Endothelial cell of umbilical vein (primary cell): Measurements from ENCODE around the gene TEKT1. TPM values are rescaled to one million over a fixed set of nuclear protein-coding genes. Genes with fewer than 3 reads are reported as not detected.

Experiments
- BruUV-seq: library from RNA; stranded (reverse); fragments of 400-500 nt; replicated peaks from 2 replicates; lab custom pipeline; 2021; lab: Mats Ljungman, UMichigan
- CTCF ChIA-PET: fragments of 300-600, 350-600 bp; sonication (Branson Sonifier 250); formaldehyde crosslinking; loops from one replicate; lab custom pipeline; 2021; ENCODE audit warnings: antibody characterized with exemption, inconsistent platforms; lab: Charles Lee
- POLR2A ChIA-PET: fragments of 300-600, 350-600 bp; sonication (Branson Sonifier 250); formaldehyde crosslinking; loops from one replicate; lab custom pipeline; 2021; ENCODE audit warnings: antibody characterized with exemption, inconsistent platforms; lab: Charles Lee
- DNase-seq: peaks from one replicate; pipeline ENCODE4 v3.0.0-alpha.2; 2011; ENCODE audit warnings: low read depth, low spot score
- FAIRE-seq: peaks from 2 replicates; lab custom pipeline; 2011; peaks lifted over from hg19 to GRCh38; lab: Jason Lieb, UNC
- H2AFZ ChIP-seq: 2 replicates; pipeline ENCODE4 v1.6.0; 2012; ENCODE audit warnings: low read depth, low read length, control low read depth, inconsistent platforms
- H3K27ac ChIP-seq: 2 replicates; pipeline ENCODE4 v1.5.1; 2011; ENCODE audit warnings: low read depth, mild to moderate bottlenecking, control low read depth, low read length, moderate library complexity; ENCODE audit not compliant: insufficient read depth
- H3K27me3 ChIP-seq, 2 experiments: 2 replicates each; pipeline versions ENCODE4 v1.6.0 to v1.6.1; 2011; ENCODE audit warnings: low read length in 2 of 2, mixed read lengths in 1 of 2; ENCODE audit not compliant: control insufficient read depth in 2 of 2, insufficient read depth in 2 of 2
- H3K36me3 ChIP-seq, 2 experiments: 2 replicates in 1 of 2; 3 replicates in 1 of 2; pipeline ENCODE4 v1.5.1; 2011; ENCODE audit warnings: low read length in 2 of 2, mild to moderate bottlenecking in 1 of 2, moderate library complexity in 1 of 2; ENCODE audit not compliant: control insufficient read depth in 2 of 2, insufficient read depth in 2 of 2; ENCODE audit errors: extremely low read depth in 1 of 2
- H3K4me1 ChIP-seq: 3 replicates; pipeline ENCODE4 v1.5.1; 2011; ENCODE audit warnings: mild to moderate bottlenecking, low read length; ENCODE audit not compliant: control insufficient read depth, insufficient read depth; ENCODE audit errors: extremely low read depth
- H3K4me2 ChIP-seq: 2 replicates; pipeline ENCODE4 v1.6.1; 2011; ENCODE audit warnings: low read length, control low read depth, mixed read lengths; ENCODE audit not compliant: insufficient read depth
- H3K4me3 ChIP-seq, 3 experiments: fragments of 200-600 bp in 1 of 3; sonication (generic), shearing (Covaris generic) in 1 of 3; replicated peaks in 1 of 3; 2 replicates each; pipeline ENCODE4 v1.5.1; 2011 to 2016; ENCODE audit warnings: control low read depth in 3 of 3, low read length in 3 of 3, mild to moderate bottlenecking in 2 of 3, inconsistent platforms in 1 of 3, low read depth in 1 of 3, moderate library complexity in 1 of 3; ENCODE audit not compliant: insufficient read depth in 1 of 3
- H3K79me2 ChIP-seq: 2 replicates; pipeline ENCODE4 v1.6.0; 2012; ENCODE audit warnings: low read length, inconsistent platforms; ENCODE audit not compliant: control insufficient read depth, insufficient read depth
- H3K9ac ChIP-seq: replicated peaks from 2 replicates; pipeline ENCODE3; 2011; ENCODE audit warnings: low read length, control low read depth; ENCODE audit not compliant: insufficient read depth; ENCODE audit errors: extremely low read depth
- H3K9me1 ChIP-seq: replicated peaks from 3 replicates; pipeline ENCODE4 v1.6.0; 2011; ENCODE audit warnings: mild to moderate bottlenecking, low read length; ENCODE audit not compliant: control insufficient read depth, insufficient read depth; ENCODE audit errors: extremely low read depth
- H3K9me3 ChIP-seq: replicated peaks from 2 replicates; pipeline ENCODE4 v1.5.1; 2012; ENCODE audit warnings: low read length, inconsistent platforms; ENCODE audit not compliant: control insufficient read depth, insufficient read depth
- H4K20me1 ChIP-seq: replicated peaks from 2 replicates; pipeline ENCODE3; 2011; ENCODE audit warnings: mild to moderate bottlenecking, low read length; ENCODE audit not compliant: control insufficient read depth, insufficient read depth; ENCODE audit errors: extremely low read depth
- FOS ChIP-seq: IDR thresholded peaks from 2 replicates; pipeline ENCODE4 v1.6.1; 2011; ENCODE audit warnings: mild to moderate bottlenecking, low read length, moderate library complexity, borderline replicate concordance; ENCODE audit not compliant: insufficient read depth
- GATA2 ChIP-seq: IDR thresholded peaks from 2 replicates; pipeline ENCODE4 v1.7.0; 2011; ENCODE audit warnings: low read depth, mild to moderate bottlenecking, moderate library complexity, mixed read lengths, low read length; ENCODE audit not compliant: insufficient read length, insufficient read depth
- JUN ChIP-seq: IDR thresholded peaks from 2 replicates; pipeline ENCODE4 v1.6.1; 2011; ENCODE audit warnings: borderline replicate concordance, low read depth; ENCODE audit not compliant: insufficient read length, insufficient read depth
- MYC ChIP-seq: IDR thresholded peaks from one replicate; pipeline ENCODE4 v1.6.1; 2011; ENCODE audit warnings: mild to moderate bottlenecking, low read depth, low read length
- POLR2A ChIP-seq: IDR thresholded peaks from 2 replicates; pipeline ENCODE4 v1.6.1; 2012; ENCODE audit warnings: low read depth, mild to moderate bottlenecking, control low read depth, low read length
- POLR2AphosphoS5 ChIP-seq: IDR thresholded peaks from 2 replicates; pipeline ENCODE4 v1.6.1; 2012; ENCODE audit warnings: low read depth, mild to moderate bottlenecking, control low read depth, low read length, moderate library complexity; ENCODE audit not compliant: insufficient read depth
- dilution Hi-C: fragments of 300-500 bp; cut with MboI; formaldehyde crosslinking; loops from one replicate; pipeline ENCODE4 v1.15.0; 2019; ENCODE audit warnings: low sequenced_read_pairs; ENCODE audit not compliant: extremely low pct_ligation_motif_present
- intact Hi-C: fragments of 100-400 bp; cut with micrococcal nuclease; formaldehyde crosslinking; loops from one replicate; pipeline ENCODE4 v1.10.0; 2022
- polyA plus RNA-seq, 4 experiments: library from polyadenylated mRNA; depleted of rRNA in 3 of 4; stranded (reverse) in 3 of 4; unstranded in 1 of 4; fragments of >200 nt; gene quantifications; 2 replicates each; pipeline versions ENCODE4 v1.2.1 to v1.2.3, GENCODE V29; 2011 to 2012; ENCODE audit warnings: missing spikeins in 1 of 4
- total RNA-seq: library from RNA; stranded (reverse); gene quantifications from 2 replicates; pipeline ENCODE4 v1.2.3, GENCODE V29; 2021
- TF ChIP-seq, protein P1 (sequence below), 2 donors: IDR thresholded peaks; 1 replicate in 1 of 2; 2 replicates in 1 of 2; pipeline ENCODE4 v1.5.1; 2011; ENCODE audit warnings: low read length in 2 of 2, mild to moderate bottlenecking in 2 of 2, moderate library complexity in 2 of 2, control low read depth in 1 of 2, inconsistent platforms in 1 of 2, low read depth in 1 of 2; ENCODE audit not compliant: insufficient read depth in 1 of 2; ENCODE audit errors: extremely low read depth in 1 of 2

The TEKT1 gene
- total and polyA plus RNA-seq, 2 donors (not counting 3 experiments of a cell fraction or from before 2014, with no cell fraction given) = not detected

DNA sequence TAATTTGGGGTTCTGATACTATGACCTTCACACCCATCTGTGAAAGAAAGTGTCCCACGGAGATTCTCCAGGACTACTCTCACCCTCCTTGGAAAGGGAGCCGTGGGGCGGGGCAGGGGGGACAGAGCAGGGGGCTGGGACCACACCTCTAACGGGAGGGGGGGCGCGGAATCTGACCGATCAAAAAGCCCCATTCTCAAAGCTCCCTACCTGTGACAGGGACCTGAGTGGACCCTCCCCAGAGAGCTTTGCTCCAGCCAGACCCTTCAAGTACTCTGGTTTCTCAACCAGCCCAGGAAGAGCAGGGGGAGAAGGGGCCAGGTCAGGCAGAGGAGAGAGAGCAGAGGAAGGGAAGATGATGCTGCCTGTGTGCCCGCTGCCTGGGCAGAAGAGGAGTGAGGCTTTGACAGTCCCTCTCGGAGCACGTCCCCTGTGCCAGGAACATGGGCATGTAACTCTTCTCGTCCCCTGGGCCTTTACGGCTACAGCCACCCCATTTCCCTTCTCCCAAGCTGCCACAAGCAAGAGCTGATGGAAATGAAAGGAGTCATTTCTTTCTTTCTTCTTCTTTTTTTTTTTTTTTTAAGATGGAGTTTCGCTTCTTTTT, 75.0 kb downstream of the TEKT1 start:
- Histone ChIP-seq H3K9me3 (no peaks in the 10 kb centered on the region), H3K9me1 (no peaks in the 10 kb centered on the region), H3K27ac (no peak overlapping the region), H3K9ac (peak overlapping the region; percentile 48), H2AFZ (peak overlapping the region; percentile 99), H3K4me1 (peaks cover 34% of the 10 kb centered on the region), H3K36me3 (no peaks in the 10 kb centered on the region), H3K79me2 (no peaks in the 10 kb centered on the region), H3K4me2 (peak overlapping the region; percentile 93), H3K27me3 (no peaks in the 10 kb centered on the region), H3K4me3 (peak overlapping the region in 2 of 3 experiments; percentile 32 to 64), H4K20me1 (no peaks in the 10 kb centered on the region)
- no peak for DNase-seq
- dilution Hi-C loops (no loop called here), intact Hi-C loops (no loop called here)
- no peak for FAIRE-seq
- CTCF ChIA-PET = interaction anchor here (0.9 to 1.6 kb wide), 3 partner anchors 21 to 87 kb away, joined by 3 to 7 read pairs (median 3); no protein-coding TSS in a partner anchor
- POLR2A ChIA-PET = no interaction called here
- BruUV-seq = no TSS peak
- TF ChIP-seq FOS (no peak), POLR2AphosphoS5 (no peak)

DNA sequence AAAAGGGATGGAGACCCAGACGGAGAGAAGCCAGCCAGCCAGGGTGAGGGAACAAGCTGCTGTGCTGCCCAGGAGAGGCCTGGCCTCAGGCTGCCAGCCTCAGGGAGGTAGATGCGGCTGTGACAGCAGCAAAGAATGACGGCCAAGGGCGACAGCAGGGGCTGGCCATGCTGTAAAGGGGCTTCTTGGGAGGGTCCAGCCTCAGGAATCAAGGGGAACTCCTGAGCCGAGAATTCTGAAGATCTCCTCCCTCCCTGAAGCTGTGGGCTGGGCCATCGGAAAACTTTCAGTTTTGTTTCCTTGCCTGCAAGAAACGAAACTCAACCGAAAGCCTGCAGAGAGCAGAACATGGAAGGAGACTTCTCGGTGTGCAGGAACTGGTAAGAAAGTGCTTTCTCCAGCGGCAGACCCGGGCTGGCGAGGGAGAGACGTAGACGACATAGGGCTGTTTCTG, 75.8 kb downstream of the TEKT1 start, which contains the start of gene XAF1:
XAF1 (plus strand) TSS at position 316 of the 454 bp plus-strand sequence; CDS start at position 349, 33 bp downstream.
- DNase-seq = peak; percentile 78
- Histone ChIP-seq H3K9ac (peak within 1 kb of the TSS; percentile 48), H3K79me2 (no peaks in the 10 kb centered on the region), H3K4me3 (peak within 1 kb of the TSS; percentile 1 to 64 (median 32)), H3K4me2 (peak within 1 kb of the TSS; percentile 93), H3K4me1 (peaks cover 36% of the 10 kb centered on the region), H3K36me3 (no peaks in the 10 kb centered on the region), H2AFZ (peak within 1 kb of the TSS; percentile 99), H3K9me3 (no peaks in the 10 kb centered on the region), H3K9me1 (no peaks in the 10 kb centered on the region), H4K20me1 (no peaks in the 10 kb centered on the region), H3K27me3 (no peaks in the 10 kb centered on the region), H3K27ac (peak within 1 kb of the TSS; percentile 53)
- FAIRE-seq = peak; percentile 83
- ChIA-PET POLR2A (no interaction called here), CTCF (interaction anchor here (0.9 to 1.6 kb wide), 3 partner anchors 22 to 88 kb away, joined by 3 to 7 read pairs (median 3); no protein-coding TSS in a partner anchor)
- dilution Hi-C loops (no loop called here), intact Hi-C loops (no loop called here)
- TF ChIP-seq MYC = no peak
- TF ChIP-seq, protein P1, sequence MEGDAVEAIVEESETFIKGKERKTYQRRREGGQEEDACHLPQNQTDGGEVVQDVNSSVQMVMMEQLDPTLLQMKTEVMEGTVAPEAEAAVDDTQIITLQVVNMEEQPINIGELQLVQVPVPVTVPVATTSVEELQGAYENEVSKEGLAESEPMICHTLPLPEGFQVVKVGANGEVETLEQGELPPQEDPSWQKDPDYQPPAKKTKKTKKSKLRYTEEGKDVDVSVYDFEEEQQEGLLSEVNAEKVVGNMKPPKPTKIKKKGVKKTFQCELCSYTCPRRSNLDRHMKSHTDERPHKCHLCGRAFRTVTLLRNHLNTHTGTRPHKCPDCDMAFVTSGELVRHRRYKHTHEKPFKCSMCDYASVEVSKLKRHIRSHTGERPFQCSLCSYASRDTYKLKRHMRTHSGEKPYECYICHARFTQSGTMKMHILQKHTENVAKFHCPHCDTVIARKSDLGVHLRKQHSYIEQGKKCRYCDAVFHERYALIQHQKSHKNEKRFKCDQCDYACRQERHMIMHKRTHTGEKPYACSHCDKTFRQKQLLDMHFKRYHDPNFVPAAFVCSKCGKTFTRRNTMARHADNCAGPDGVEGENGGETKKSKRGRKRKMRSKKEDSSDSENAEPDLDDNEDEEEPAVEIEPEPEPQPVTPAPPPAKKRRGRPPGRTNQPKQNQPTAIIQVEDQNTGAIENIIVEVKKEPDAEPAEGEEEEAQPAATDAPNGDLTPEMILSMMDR (IDR thresholded peaks at IDR 0.05; ENCODE audit: extremely low read depth in 1 of 2, insufficient read depth in 1 of 2, low read depth in 1 of 2, low read length in 2 of 2) = no peak
- TF ChIP-seq POLR2A = no peak
- TF ChIP-seq GATA2 = no peak
- no peak for TF ChIP-seq JUN
- TF ChIP-seq POLR2AphosphoS5 = no peak
- BruUV-seq = no TSS peak
